ENCODE measurements around the gene CUL1.
"Not testable (repeated sequence)": the region's sequence is repeated elsewhere in the genome, so short reads cannot be mapped to it uniquely, and the experiment has no call there.

DNA sequence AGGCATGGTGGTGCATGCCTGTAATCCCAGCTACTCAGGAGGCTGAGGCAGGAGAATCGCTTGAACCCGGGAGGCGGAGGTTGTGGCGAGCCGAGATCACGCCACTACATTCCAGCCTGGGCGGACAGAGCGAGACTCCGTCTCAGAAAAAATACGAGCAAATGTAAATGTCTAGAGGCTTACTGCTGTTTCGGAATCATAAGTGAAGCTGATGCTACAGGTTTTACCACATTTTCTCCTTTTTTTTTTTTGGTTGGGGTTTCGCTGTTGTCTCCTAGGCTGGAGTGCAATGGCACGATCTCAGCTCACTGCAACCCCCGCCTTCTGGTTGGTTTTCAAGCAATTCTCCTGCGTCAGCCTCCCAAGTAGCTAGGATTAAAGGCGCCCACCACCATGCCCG lies 11.7 kb downstream of the CUL1 start:
- TF ChIP-seq, protein P1, sequence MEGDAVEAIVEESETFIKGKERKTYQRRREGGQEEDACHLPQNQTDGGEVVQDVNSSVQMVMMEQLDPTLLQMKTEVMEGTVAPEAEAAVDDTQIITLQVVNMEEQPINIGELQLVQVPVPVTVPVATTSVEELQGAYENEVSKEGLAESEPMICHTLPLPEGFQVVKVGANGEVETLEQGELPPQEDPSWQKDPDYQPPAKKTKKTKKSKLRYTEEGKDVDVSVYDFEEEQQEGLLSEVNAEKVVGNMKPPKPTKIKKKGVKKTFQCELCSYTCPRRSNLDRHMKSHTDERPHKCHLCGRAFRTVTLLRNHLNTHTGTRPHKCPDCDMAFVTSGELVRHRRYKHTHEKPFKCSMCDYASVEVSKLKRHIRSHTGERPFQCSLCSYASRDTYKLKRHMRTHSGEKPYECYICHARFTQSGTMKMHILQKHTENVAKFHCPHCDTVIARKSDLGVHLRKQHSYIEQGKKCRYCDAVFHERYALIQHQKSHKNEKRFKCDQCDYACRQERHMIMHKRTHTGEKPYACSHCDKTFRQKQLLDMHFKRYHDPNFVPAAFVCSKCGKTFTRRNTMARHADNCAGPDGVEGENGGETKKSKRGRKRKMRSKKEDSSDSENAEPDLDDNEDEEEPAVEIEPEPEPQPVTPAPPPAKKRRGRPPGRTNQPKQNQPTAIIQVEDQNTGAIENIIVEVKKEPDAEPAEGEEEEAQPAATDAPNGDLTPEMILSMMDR (IDR thresholded peaks at IDR 0.05), result not testable (repeated sequence)
- TF ChIP-seq POLR2A (IDR thresholded peaks at IDR 0.05), result not testable (repeated sequence)
